Neural cell (in vitro differentiated cells): ENCODE data around the gene FLT3.

Experiments used
- EP300 ChIP-seq: fragments of 450-650 bp; conservative IDR thresholded peaks from 2 replicates; pipeline ENCODE4 v1.6.1; 2014; ENCODE audit warnings: antibody characterized with exemption, mild to moderate bottlenecking, moderate library complexity; ENCODE audit not compliant: poor library complexity, severe bottlenecking
- EZH2 ChIP-seq: fragments of 200-600, 300-800 bp; shearing (Covaris generic), sonication (generic); IDR thresholded peaks from 2 replicates; pipeline ENCODE4 v1.6.1; 2014; ENCODE audit warnings: antibody characterized with exemption, low read length, borderline replicate concordance, mild to moderate bottlenecking; ENCODE audit not compliant: insufficient read depth, poor library complexity, severe bottlenecking
- POLR2AphosphoS5 ChIP-seq: IDR thresholded peaks from 2 replicates; pipeline ENCODE4 v1.6.1; 2012
- RAD21 ChIP-seq: fragments of 450-650 bp; conservative IDR thresholded peaks from 2 replicates; pipeline ENCODE4 v1.6.1; 2014; ENCODE audit warnings: antibody characterized with exemption, mild to moderate bottlenecking, moderate library complexity
- SMC3 ChIP-seq: fragments of 450-650 bp; conservative IDR thresholded peaks from 2 replicates; pipeline ENCODE4 v1.6.1; 2014; ENCODE audit warnings: antibody characterized with exemption, mild to moderate bottlenecking, moderate library complexity; ENCODE audit not compliant: poor library complexity
- TAF1 ChIP-seq: IDR thresholded peaks from 2 replicates; pipeline ENCODE4 v1.6.1; 2012; ENCODE audit warnings: low read depth
- TF ChIP-seq, protein P1 (sequence below): fragments of 450-650 bp; IDR thresholded peaks from 2 replicates; pipeline ENCODE4 v1.5.1; 2014; ENCODE audit warnings: antibody characterized with exemption, mild to moderate bottlenecking, moderate library complexity; ENCODE audit not compliant: poor library complexity, severe bottlenecking

DNA sequence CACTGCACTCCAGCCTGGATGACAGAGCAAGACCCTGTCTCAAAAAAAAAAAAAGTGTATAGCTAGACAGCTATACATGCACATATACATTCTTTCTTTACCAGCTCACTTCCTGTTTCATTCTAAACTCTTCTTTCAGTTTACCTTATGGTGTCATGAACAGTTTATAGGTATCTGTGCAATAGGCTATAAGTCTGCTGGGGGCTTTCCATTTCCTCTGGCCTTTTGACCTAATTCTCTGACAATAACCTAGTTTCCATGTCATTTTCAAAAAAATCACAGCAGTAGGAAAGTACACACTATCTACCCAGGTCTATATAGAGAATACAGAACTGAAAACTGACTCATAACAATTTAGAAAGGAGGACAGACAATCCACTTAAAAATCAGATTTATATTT is 87.5 kb downstream of the FLT3 start:
- TF ChIP-seq EZH2 (no peak), RAD21 (no peak), TAF1 (no peak), EP300 (no peak), SMC3 (no peak), POLR2AphosphoS5 (no peak)
- TF ChIP-seq, protein P1, sequence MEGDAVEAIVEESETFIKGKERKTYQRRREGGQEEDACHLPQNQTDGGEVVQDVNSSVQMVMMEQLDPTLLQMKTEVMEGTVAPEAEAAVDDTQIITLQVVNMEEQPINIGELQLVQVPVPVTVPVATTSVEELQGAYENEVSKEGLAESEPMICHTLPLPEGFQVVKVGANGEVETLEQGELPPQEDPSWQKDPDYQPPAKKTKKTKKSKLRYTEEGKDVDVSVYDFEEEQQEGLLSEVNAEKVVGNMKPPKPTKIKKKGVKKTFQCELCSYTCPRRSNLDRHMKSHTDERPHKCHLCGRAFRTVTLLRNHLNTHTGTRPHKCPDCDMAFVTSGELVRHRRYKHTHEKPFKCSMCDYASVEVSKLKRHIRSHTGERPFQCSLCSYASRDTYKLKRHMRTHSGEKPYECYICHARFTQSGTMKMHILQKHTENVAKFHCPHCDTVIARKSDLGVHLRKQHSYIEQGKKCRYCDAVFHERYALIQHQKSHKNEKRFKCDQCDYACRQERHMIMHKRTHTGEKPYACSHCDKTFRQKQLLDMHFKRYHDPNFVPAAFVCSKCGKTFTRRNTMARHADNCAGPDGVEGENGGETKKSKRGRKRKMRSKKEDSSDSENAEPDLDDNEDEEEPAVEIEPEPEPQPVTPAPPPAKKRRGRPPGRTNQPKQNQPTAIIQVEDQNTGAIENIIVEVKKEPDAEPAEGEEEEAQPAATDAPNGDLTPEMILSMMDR, result no peak
